OCI-LY7 (cell line): Measurements from ENCODE around the gene ARFGEF3. TPM values are rescaled to one million over a fixed set of nuclear protein-coding genes. Genes with fewer than 3 reads are reported as not detected.

Experiments
- BruUV-seq: library from RNA; stranded (reverse); fragments of 400-500 nt; replicated peaks from 2 replicates; lab custom pipeline; 2021; lab: Mats Ljungman, UMichigan
- CTCF ChIA-PET: fragments of 300-600 bp; sonication (Branson Sonifier 250); formaldehyde crosslinking; loops from one replicate; lab custom pipeline; 2022; ENCODE audit warnings: antibody characterized with exemption; ENCODE audit not compliant: unreplicated experiment; lab: Charles Lee
- POLR2A ChIA-PET: fragments of 300-600 bp; sonication (Branson Sonifier 250); formaldehyde crosslinking; loops from one replicate; lab custom pipeline; 2022; ENCODE audit warnings: antibody characterized with exemption; lab: Charles Lee
- DNase-seq: peaks from one replicate; pipeline ENCODE4 v3.0.0-alpha.2; 2015; ENCODE audit warnings: low spot score
- H2AFZ ChIP-seq: fragments of 200-600 bp; sonication (generic), shearing (Covaris generic); 2 replicates; pipeline ENCODE4 v1.6.1; 2014; ENCODE audit warnings: mild to moderate bottlenecking, antibody characterized with exemption, low read length, moderate library complexity
- H3K27ac ChIP-seq: fragments of 200-600 bp; sonication (generic); 2 replicates; pipeline ENCODE4 v1.5.1; 2014; ENCODE audit warnings: mixed run types, low read depth, mild to moderate bottlenecking, moderate library complexity, low read length, inconsistent platforms; ENCODE audit not compliant: poor library complexity, severe bottlenecking
- H3K36me3 ChIP-seq: fragments of 200-600 bp; sonication (generic); 2 replicates; pipeline ENCODE4 v1.6.1; 2014; ENCODE audit warnings: mild to moderate bottlenecking, antibody characterized with exemption, low read length, moderate library complexity, mixed read lengths; ENCODE audit not compliant: insufficient read depth
- H3K4me1 ChIP-seq: fragments of 200-600 bp; sonication (generic); 2 replicates; pipeline ENCODE4 v1.5.1; 2014; ENCODE audit warnings: mild to moderate bottlenecking, low read length; ENCODE audit not compliant: insufficient read depth, poor library complexity, severe bottlenecking
- H3K4me2 ChIP-seq: fragments of 200-600 bp; sonication (generic); 2 replicates; pipeline ENCODE4 v1.6.1; 2014; ENCODE audit warnings: mild to moderate bottlenecking, low read length
- H3K4me3 ChIP-seq: fragments of 200-600 bp; sonication (generic); 2 replicates; pipeline ENCODE4 v1.5.1; 2014; ENCODE audit warnings: mild to moderate bottlenecking, low read depth, low read length; ENCODE audit not compliant: poor library complexity, severe bottlenecking
- H3K79me2 ChIP-seq: fragments of 200-600 bp; sonication (generic); 2 replicates; pipeline ENCODE4 v1.6.1; 2016; ENCODE audit warnings: low read depth, mild to moderate bottlenecking, low read length, moderate library complexity, mixed read lengths; ENCODE audit not compliant: insufficient read depth
- H3K9me2 ChIP-seq: fragments of 200-600 bp; sonication (generic); 2 replicates; pipeline ENCODE4 v1.6.1; 2016; ENCODE audit warnings: mild to moderate bottlenecking, low read length, mixed read lengths; ENCODE audit not compliant: insufficient read depth
- H3K9me3 ChIP-seq: fragments of 200-600 bp; sonication (generic); 2 replicates; pipeline ENCODE4 v1.6.1; 2014; ENCODE audit warnings: mild to moderate bottlenecking, mixed run types, low read length, mixed read lengths
- H4K20me1 ChIP-seq: fragments of 200-600 bp; sonication (generic); 2 replicates; pipeline ENCODE4 v1.6.1; 2014; ENCODE audit warnings: mild to moderate bottlenecking, antibody characterized with exemption, low read length, moderate library complexity, mixed read lengths; ENCODE audit not compliant: insufficient read depth
- CTCF ChIP-seq: fragments of 200-600 bp; sonication (generic); conservative IDR thresholded peaks from 2 replicates; pipeline ENCODE4 v1.5.1; 2014; ENCODE audit warnings: mild to moderate bottlenecking, antibody characterized with exemption, low read length, moderate library complexity, mixed read lengths
- EZH2phosphoT487 ChIP-seq: fragments of 200-600 bp; sonication (generic); IDR thresholded peaks from 2 replicates; pipeline ENCODE4 v1.6.1; 2018; ENCODE audit warnings: low read depth, borderline replicate concordance, mild to moderate bottlenecking, mixed run types, antibody characterized with exemption, low read length, moderate library complexity, mixed read lengths
- intact Hi-C: fragments of 100-400 bp; cut with micrococcal nuclease; formaldehyde crosslinking; loops from one replicate; pipeline ENCODE4 v1.10.0; 2022; ENCODE audit not compliant: unreplicated experiment
- total RNA-seq, 2 experiments: library from RNA; depleted of rRNA in 1 of 2; stranded (reverse); fragments of >200 nt in 1 of 2; shearing (Covaris generic) in 1 of 2; gene quantifications; 2 replicates each; pipeline ENCODE4 v1.2.3, GENCODE V29; 2014 to 2022

The ARFGEF3 gene
- total RNA-seq, 2 experiments from 2014 or later, result not detected

- no TSS peak for BruUV-seq
- H3K36me3 ChIP-seq, result no peaks in the 10 kb centered on the region
- H3K9me2 ChIP-seq, result no peaks in the 10 kb centered on the region
- H3K79me2 ChIP-seq, result no peaks in the 10 kb centered on the region
- H3K4me1 ChIP-seq, result no peaks in the 10 kb centered on the region
- H3K9me3 ChIP-seq, result no peaks in the 10 kb centered on the region
- ChIA-PET POLR2A (interaction anchor here (0.7 to 0.8 kb wide), 2 partner anchors 15 to 28 kb away, joined by 3 read pairs; no protein-coding TSS in a partner anchor), CTCF (no interaction called here)
- TF ChIP-seq EZH2phosphoT487, result no peak
- no peak for TF ChIP-seq CTCF
- DNase-seq, result no peak
- no peak overlapping the region for H3K4me3 ChIP-seq
- H3K4me2 ChIP-seq, result no peak overlapping the region
- no peak overlapping the region for H3K27ac ChIP-seq
- intact Hi-C loops, result no loop called here
- H4K20me1 ChIP-seq, result no peaks in the 10 kb centered on the region
- H2AFZ ChIP-seq, result no peak overlapping the region
Measured at GRCh38 chr6:138331984-138332383, 170.2 kb downstream of the ARFGEF3 start.

GRCh38 chr6:138334000-138334399 lies 172.3 kb downstream of the ARFGEF3 start:
- POLR2A ChIA-PET, result no interaction called here
- Histone ChIP-seq H4K20me1 (no peaks in the 10 kb centered on the region), H3K79me2 (no peaks in the 10 kb centered on the region), H3K4me1 (no peaks in the 10 kb centered on the region), H3K9me2 (no peaks in the 10 kb centered on the region), H2AFZ (no peak overlapping the region), H3K9me3 (no peaks in the 10 kb centered on the region), H3K4me2 (no peak overlapping the region), H3K36me3 (no peaks in the 10 kb centered on the region), H3K4me3 (no peak overlapping the region), H3K27ac (no peak overlapping the region)
- intact Hi-C loops, result no loop called here
- CTCF ChIA-PET, result no interaction called here
- BruUV-seq, result no TSS peak
- TF ChIP-seq CTCF (no peak), EZH2phosphoT487 (no peak)
- no peak for DNase-seq

GRCh38 chr6:138334963-138335362 lies 173.2 kb downstream of the ARFGEF3 start:
- no peak overlapping the region for H2AFZ ChIP-seq
- intact Hi-C loops, result no loop called here
- H3K4me2 ChIP-seq, result no peak overlapping the region
- no TSS peak for BruUV-seq
- H3K9me2 ChIP-seq, result no peaks in the 10 kb centered on the region
- ChIA-PET POLR2A (interaction anchor here (0.7 kb wide), 1 partner anchor 11 kb away, joined by 3 read pairs; no protein-coding TSS in a partner anchor), CTCF (no interaction called here)
- H3K4me3 ChIP-seq, result no peak overlapping the region
- no peak overlapping the region for H3K27ac ChIP-seq
- H3K36me3 ChIP-seq, result no peaks in the 10 kb centered on the region
- no peak for DNase-seq
- no peaks in the 10 kb centered on the region for H3K9me3 ChIP-seq
- TF ChIP-seq CTCF, result no peak
- no peak for TF ChIP-seq EZH2phosphoT487
- H4K20me1 ChIP-seq, result no peaks in the 10 kb centered on the region
- no peaks in the 10 kb centered on the region for H3K79me2 ChIP-seq
- H3K4me1 ChIP-seq, result no peaks in the 10 kb centered on the region
